Colonic mucosa (tissue), 4 donors: Measurements from ENCODE around the gene ERV3-1. TPM values are rescaled to one million over a fixed set of nuclear protein-coding genes. Genes with fewer than 3 reads are reported as not detected.
"Not testable (repeated sequence)": the region's sequence is repeated elsewhere in the genome, so short reads cannot be mapped to it uniquely, and the experiment has no call there.

Experiments used
- DNase-seq: peaks from one replicate; pipeline ENCODE4 v3.0.0-alpha.2; 2020
- H3K27ac ChIP-seq: fragments of 200-600 bp; one replicate; pipeline ENCODE4 v1.8.0; 2021
- H3K27me3 ChIP-seq: fragments of 200-600 bp; one replicate; pipeline ENCODE4 v1.8.0; 2021
- H3K36me3 ChIP-seq: fragments of 200-600 bp; one replicate; pipeline ENCODE4 v1.8.0; 2021
- H3K4me1 ChIP-seq: fragments of 200-600 bp; one replicate; pipeline ENCODE4 v1.8.0; 2021; ENCODE audit warnings: mild to moderate bottlenecking
- H3K4me3 ChIP-seq: fragments of 200-600 bp; one replicate; pipeline ENCODE4 v1.8.0; 2021
- H3K9ac ChIP-seq, 2 donors: one replicate each; pipeline ENCODE4 v1.7.0; 2013; ENCODE audit warnings: control low read depth in 2 of 2, low read depth in 2 of 2, low read length in 2 of 2
- H3K9me3 ChIP-seq: fragments of 200-600 bp; one replicate; pipeline ENCODE4 v1.8.0; 2021
- CTCF ChIP-seq: fragments of 200-600 bp; IDR thresholded peaks from one replicate; pipeline ENCODE4 v1.8.0; 2022; ENCODE audit warnings: antibody characterized with exemption, mild to moderate bottlenecking
- intact Hi-C: fragments of 100-400 bp; cut with DNase I; formaldehyde crosslinking; loops from one replicate; pipeline ENCODE4 v1.14.1; 2022
- total RNA-seq, 2 donors: library from RNA; stranded (reverse); fragmentation: NEBNext Ultra II Directional in 1 of 2; extraction: Animal tissue kit (Norgen Biotek cat#: 25700) in 1 of 2; gene quantifications; one replicate each; pipeline ENCODE4 v1.2.1, GENCODE V29; 2021
- donor health status: healthy.
- donor health status: DM: no; HTN: no; CAD: no.
- donor health status: DM: no; HTN: no; CAD: no.

Gene ERV3-1
- total RNA-seq, 2 donors from 2014 or later, result 5.5 to 7.7 TPM

- Histone ChIP-seq H3K4me1 (peaks cover 5% of the 10 kb centered on the region), H3K9ac (no peak overlapping the region), H3K4me3 (no peak overlapping the region), H3K27ac (no peak overlapping the region), H3K27me3 (peaks cover 15% of the 10 kb centered on the region), H3K9me3 (no peaks in the 10 kb centered on the region), H3K36me3 (no peaks in the 10 kb centered on the region)
- peak; percentile 60 for TF ChIP-seq CTCF
- intact Hi-C loops, result loop anchor here (5.0 kb wide), 1 partner anchor 356 kb away; no protein-coding TSS in a partner anchor
- no peak for DNase-seq
Measured at GRCh38 chr7:64951250-64951848, 55.1 kb downstream of the ERV3-1 start.

- H3K36me3 ChIP-seq, H3K9ac ChIP-seq, H3K4me3 ChIP-seq, H3K27ac ChIP-seq, H3K4me1 ChIP-seq, DNase-seq, H3K9me3 ChIP-seq: not testable (repeated sequence)
- H3K27me3 ChIP-seq, result peaks cover 15% of the 10 kb centered on the region
- intact Hi-C loops, result loop anchor here (5.0 kb wide), 1 partner anchor 357 kb away; no protein-coding TSS in a partner anchor
Measured at GRCh38 chr7:64950673-64951072, 55.8 kb downstream of the ERV3-1 start.

- not testable (repeated sequence) for H3K4me1 ChIP-seq
Measured at GRCh38 chr7:64948774-64949173, 57.7 kb downstream of the ERV3-1 start.

GRCh38 chr7:64947252-64948000 lies 59.1 kb downstream of the ERV3-1 start:
- Histone ChIP-seq H3K27me3 (peaks cover 15% of the 10 kb centered on the region), H3K36me3 (no peaks in the 10 kb centered on the region), H3K27ac (no peak overlapping the region), H3K9me3 (no peaks in the 10 kb centered on the region), H3K9ac (no peak overlapping the region), H3K4me3 (peak overlapping the region; percentile 24), H3K4me1 (peaks cover 5% of the 10 kb centered on the region)
- no peak for TF ChIP-seq CTCF
- DNase-seq, result no peak
- intact Hi-C loops, result no loop called here

More at GRCh38 chr7:64948774-64949173, 57.7 kb downstream of the ERV3-1 start:
- H3K27me3 ChIP-seq, result peaks cover 15% of the 10 kb centered on the region
- H3K27ac ChIP-seq, H3K36me3 ChIP-seq, H3K9me3 ChIP-seq, intact Hi-C loops, H3K4me3 ChIP-seq, H3K9ac ChIP-seq, DNase-seq: not testable (repeated sequence)

- H3K27me3 ChIP-seq, result peaks cover 15% of the 10 kb centered on the region
- intact Hi-C loops, result no loop called here
- no peak overlapping the region for H3K4me3 ChIP-seq
- TF ChIP-seq CTCF, result no peak
- no peak for DNase-seq
- H3K27ac ChIP-seq, result no peak overlapping the region
- no peaks in the 10 kb centered on the region for H3K36me3 ChIP-seq
- no peaks in the 10 kb centered on the region for H3K9me3 ChIP-seq
- peaks cover 5% of the 10 kb centered on the region for H3K4me1 ChIP-seq
- H3K9ac ChIP-seq, result no peak overlapping the region
Measured at GRCh38 chr7:64946772-64947171, 59.7 kb downstream of the ERV3-1 start.

- Histone ChIP-seq H3K9me3 (no peaks in the 10 kb centered on the region), H3K9ac (no peak overlapping the region), H3K36me3 (no peaks in the 10 kb centered on the region), H3K4me1 (peaks cover 5% of the 10 kb centered on the region), H3K27ac (no peak overlapping the region), H3K27me3 (peaks cover 15% of the 10 kb centered on the region), H3K4me3 (no peak overlapping the region)
- intact Hi-C loops, result no loop called here
- DNase-seq, result no peak
- TF ChIP-seq CTCF, result no peak
Measured at GRCh38 chr7:64945503-64946175, 60.8 kb downstream of the ERV3-1 start.

GRCh38 chr7:64944667-64945502 lies 61.6 kb downstream of the ERV3-1 start:
- DNase-seq, H3K9ac ChIP-seq, H3K36me3 ChIP-seq, intact Hi-C loops, H3K4me3 ChIP-seq, H3K27ac ChIP-seq, H3K9me3 ChIP-seq, H3K4me1 ChIP-seq: not testable (repeated sequence)
- peaks cover 15% of the 10 kb centered on the region for H3K27me3 ChIP-seq
